HG03139 (cell line): ENCODE results near the gene SIM2.

Experiments
- ATAC-seq: cut with Tn5 transposase; IDR thresholded peaks from one replicate; pipeline ENCODE4 v1.9.1; 2021; ENCODE audit not compliant: unreplicated experiment

The SIM2 gene

DNA sequence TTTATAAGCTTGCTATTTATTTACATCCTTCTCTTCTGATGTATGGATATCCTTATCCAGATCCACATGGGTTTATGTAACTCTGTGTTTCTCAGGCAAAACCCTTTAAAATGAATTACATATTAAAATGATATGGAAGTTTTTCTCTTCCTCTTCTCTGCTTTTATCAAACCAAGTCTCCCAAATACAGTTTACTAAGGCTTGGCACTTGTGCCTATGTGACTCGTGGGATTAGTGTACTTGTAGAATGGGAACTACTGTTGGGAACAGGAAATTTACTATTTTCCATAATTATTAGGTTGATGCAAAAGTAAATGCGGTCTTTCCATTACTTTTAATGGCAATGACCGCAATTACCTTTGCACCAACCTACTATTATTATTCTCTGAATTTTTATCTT, 14.8 kb downstream of the SIM2 start:
- ATAC-seq = no peak

DNA sequence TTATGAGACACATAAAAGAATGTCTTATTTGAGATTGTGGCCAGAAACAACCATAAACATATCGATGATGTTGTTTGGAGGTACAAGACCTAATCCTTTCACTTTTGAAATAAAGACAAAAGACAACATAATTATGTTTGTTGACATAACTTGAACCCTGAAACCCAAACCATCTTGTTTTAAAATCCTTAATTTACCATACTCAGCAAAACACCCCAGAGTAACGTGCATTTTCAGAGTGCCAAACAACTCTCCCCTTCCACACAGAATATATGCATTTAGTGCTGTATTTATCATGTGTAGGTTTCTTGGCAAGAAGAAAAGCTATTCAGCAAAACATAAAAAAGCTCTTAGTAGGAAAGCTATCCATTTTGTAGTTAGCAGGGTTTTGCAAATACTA, 17.5 kb downstream of the SIM2 start:
- ATAC-seq = no peak

DNA sequence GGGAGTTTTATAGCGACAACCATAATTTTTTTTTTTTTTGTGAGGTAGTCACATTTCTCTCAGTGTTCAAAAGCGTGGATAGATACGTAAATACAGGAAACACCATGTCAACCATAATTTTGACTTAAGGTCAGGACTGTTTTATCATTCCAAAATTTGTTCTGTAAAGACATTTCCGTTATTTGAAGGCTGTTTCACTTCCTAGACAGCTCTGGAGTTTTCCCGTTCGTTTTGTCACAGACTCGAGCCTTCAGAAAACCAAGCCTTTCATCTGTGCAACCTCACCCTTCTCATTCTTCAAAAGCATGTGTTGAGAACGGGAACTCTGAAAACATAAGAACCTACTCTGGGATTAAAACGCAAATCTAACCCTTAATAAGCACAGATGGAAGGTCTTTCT, 17.9 kb downstream of the SIM2 start:
- no peak for ATAC-seq

DNA sequence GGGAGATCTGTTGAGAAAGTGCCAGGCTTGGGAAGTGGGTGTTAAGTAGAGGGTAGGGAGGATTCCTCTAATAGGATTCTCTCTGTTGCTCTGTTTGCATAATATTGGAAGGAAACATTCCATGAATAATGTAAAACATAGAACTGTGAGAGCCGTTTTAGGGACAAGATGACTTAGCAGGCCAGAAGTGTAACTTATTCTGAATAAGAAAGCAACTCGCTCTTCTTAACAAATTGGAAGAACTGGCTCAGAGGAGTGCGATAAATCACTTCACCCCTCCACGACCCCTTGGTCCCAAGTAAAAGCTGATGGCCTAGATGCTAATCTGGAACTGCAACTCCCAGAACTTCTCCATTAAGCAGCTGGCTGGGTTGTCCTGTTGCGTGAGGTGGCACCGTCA, 19.1 kb downstream of the SIM2 start:
- no peak for ATAC-seq

DNA sequence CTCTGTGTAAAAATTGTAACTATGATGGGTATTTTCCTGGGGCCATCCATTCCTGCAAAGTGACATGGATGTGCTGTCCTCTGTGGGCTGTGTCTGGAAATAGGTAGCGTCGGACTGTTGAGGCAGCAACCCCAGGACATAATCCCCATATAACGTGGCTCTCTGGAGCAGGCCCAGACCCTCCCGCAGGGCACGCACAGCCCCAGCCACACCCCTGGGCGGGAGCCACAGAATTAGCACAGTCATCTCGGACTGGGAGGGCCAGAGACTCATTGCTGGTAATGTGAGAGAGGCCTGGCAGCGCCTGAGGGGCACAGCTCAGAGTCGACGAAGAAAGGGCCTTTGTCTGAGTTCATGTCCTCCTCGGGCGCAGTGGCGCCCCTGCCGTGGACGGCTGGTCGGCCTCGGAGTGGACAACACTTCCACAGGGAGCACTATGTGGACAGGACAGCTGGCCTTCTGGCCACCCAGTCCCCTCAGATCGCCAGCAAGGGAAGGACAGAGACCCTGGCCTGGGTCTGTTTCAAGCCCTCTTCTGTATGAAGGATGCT, 20.1 kb downstream of the SIM2 start:
- ATAC-seq = no peak

DNA sequence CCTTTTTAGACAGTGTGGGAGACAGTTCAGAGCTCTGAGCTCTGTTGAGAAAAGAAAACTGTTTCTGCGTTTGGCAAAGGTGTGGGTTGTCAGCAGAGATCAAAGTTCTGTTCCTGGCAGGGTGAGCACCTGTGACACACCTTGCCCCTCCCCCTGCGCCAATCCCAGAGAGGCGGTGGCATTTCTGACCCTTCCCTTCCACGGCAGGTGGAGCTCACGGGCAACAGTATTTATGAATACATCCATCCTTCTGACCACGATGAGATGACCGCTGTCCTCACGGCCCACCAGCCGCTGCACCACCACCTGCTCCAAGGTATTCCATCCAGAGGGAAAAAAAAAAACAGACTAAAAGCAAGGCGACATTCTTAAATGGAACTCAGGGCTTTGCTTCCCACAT, 20.7 kb downstream of the SIM2 start:
- ATAC-seq = no peak

DNA sequence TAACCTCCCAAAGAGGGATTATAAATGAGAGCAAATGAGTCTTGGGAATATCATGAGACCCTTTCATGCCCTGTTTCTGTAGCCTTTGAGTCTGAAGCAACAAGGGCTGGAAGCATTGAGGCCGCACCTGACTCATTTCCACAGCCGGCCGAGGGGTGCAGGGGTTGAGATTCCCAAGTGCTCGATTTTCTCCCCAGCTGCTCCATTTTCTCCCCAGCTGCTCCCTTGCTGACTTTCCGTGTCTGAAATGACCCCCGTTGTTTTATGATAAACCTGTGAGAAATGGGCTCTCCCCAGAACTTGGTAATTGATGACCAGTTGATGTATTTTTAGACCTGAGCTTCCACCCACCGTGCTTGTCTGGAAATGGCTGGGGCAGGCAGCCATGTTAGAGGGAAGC, 22.9 kb downstream of the SIM2 start:
- ATAC-seq = no peak

DNA sequence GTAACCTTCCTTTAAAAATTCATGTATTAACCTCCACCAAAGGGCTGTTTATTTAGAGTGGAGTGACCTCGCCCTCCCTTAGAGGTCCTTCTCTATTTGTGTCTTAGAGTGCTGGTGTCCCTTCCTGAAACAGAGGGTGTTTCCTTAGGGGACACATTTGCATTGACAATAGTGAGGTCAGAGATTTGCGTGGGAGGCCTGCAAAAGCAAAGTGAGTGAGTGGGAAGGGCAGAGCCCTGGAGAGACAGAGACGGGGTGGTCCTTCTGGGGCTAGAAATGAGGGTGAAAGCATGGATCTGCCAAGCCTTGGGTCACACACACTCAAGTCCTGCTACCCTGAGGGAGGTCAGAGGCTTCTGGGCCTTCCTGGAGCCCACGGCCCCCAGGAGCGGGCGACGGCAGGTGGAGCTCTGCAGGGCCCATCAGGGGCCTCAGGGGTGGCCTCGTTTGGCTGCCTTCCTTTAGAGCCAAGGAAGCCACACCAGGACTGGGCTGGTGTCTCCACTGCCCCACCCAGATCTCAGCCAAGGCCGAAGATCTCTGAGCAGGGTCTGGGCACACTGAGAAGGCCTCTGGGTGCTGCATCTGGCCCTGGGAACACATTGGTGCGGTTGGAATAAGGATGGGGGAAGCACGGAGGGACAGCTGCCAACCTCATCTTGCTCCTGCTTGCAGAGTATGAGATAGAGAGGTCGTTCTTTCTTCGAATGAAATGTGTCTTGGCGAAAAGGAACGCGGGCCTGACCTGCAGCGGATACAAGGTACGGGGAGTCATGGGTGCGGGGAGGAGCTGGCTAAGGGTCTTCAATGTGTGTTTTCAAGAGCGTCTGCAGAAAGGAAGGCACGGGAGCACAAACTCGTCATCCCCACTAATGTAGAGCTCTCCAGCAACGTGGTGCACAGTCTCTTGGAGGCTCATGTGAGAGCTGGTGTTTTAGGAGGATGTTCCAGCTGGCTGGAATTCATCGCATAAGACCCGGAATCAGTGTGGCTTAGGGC, 23.8 kb downstream of the SIM2 start:
- no peak for ATAC-seq

DNA sequence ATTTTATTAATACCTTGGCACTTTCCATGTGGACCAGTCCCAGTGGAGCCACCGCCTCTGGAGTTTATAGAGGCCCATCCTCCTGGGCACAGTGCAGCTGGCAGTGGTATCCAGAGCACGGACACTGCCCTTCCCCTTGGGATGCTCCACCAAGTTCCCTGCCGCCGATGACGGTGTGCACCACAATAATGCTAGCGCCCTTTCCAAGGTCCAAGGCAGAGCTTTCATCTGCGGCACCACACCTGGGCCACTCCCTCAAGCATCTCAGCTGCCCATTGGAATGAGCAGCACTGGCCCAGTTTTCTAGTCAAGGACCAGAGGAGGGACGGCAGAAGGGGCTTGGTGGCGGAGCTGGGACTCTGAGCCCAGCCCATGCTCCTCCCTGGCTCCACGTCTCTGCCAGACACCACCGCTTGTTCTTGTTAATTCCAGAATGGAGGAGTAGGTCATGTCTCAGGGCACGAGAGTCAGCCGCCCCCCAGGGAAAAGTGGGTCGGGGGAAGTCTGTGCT, 24.5 kb downstream of the SIM2 start:
- no peak for ATAC-seq

DNA sequence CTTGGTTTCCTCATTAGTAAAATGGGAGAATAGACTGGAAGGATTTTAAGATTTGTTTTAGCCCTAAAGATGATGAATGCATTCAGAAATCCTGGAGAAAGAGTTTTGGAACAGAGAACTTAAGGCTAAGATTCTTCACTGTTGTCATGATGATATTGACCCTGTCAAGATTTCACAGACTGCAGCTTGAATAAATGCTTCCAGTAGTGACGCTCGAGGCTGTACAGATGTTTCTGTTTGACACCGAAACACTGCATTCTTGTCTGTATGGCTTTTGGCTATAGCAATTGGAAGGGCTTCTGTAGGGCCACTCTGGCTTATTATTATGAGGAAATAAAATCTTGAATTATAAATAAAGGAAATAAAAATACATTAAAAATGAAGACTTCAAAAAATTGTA, 25.7 kb downstream of the SIM2 start:
- ATAC-seq = no peak

DNA sequence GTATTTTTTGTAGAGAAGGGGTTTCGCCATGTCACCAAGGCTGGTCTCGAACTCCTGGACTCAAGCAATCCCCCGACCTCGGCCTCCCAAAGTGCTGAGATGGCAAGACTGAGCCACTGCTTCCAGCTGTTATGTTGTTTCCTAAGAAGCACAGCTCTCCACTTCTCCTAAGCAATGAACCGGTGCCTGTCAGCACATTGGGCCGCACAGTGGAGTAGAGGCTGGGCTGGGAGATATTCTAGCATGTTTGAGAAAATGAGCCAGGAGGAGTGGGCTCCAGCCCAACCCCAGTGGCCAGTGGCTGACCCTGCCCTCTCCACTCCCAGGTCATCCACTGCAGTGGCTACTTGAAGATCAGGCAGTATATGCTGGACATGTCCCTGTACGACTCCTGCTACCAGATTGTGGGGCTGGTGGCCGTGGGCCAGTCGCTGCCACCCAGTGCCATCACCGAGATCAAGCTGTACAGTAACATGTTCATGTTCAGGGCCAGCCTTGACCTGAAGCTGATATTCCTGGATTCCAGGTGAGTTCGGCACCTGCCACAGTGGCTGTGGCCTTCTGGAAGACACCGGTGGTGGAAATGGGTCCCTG, 27.0 kb downstream of the SIM2 start:
- ATAC-seq = no peak

DNA sequence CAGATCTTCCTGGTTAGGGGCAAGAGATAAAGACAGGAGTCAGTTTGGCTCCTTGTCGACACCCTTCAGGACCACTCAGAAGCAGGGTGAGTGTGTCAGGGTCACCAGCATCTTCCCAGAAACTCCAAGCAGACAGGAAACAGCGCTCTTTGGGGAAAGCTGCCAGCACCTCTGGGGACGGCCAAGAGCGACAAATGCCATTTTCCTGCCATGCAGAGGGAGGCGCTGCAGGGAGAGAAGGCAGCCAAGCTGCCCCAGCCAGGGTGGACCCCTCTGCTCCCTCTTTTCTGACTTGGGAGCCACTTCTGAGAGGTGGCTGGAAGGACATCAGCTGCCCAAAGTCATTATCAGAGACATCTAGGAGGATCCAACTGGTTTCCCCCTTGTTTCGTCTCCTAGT, 29.0 kb downstream of the SIM2 start:
- ATAC-seq = no peak

DNA sequence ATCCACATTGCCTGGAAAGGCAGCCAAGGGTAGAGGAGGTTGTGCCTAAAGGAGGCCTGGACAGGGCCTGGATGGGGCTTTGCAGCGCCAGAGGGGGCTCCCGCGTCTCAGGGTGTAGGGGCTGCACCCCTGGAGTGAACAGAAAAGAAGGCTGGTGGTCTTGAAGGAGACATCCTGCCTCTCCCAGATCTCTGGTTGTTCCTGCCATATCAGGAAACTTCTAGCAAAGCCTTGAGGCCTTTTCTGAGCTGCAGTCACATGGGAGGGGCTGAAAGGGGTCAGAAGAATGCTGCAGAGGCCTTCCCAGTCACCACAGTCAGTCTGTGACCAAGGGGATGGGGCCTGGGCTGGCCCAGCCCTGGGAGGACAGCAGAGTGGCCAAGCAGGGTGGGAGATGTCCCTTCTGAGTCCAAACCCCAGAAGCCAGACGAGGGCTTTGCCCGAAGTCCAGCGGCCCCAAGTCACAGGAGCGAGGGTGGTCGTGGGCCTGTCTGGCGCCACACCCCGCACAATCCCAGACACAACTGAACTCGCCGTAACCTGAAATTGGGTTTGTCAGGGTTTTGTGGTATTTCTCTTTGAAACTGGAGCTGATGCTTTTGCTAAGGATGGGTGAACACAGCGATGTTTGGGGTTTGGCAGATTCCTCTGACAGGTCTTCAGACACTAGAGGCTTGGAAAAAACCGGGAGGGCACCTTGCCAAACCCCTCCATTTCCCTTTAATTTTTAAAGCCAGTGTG, 29.6 kb downstream of the SIM2 start:
- ATAC-seq = no peak

DNA sequence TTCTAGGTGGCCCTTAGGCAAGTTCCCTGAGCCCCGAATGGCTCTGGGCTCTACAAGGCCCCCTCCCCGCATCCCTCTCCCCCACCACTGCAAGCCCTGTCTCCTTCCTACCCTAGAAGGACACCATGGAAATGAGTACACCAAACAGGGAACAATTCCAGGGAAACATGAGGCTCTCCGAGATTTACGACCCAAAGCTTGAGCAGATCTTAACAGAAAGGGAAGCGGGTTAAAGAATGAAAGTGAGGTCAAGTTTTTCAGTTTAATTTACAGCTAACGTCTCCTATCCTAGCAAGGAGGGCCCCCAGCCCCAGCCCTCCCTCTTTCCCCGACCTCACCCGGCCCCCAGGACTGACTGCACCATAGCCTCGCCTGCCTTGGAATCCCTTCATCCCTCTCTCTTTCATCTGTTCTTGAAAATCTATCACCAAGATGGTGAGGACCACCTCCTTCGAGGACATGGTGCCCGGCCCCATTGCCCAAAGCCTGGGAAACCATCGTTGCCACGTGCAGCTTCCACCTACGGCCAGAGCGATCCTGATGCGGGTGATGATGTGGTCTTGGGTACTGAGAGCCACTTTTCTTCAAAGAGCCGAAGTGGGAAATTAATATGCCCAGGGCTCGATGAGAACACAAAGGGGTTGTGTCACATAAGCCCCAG, 30.5 kb downstream of the SIM2 start:
- no peak for ATAC-seq

DNA sequence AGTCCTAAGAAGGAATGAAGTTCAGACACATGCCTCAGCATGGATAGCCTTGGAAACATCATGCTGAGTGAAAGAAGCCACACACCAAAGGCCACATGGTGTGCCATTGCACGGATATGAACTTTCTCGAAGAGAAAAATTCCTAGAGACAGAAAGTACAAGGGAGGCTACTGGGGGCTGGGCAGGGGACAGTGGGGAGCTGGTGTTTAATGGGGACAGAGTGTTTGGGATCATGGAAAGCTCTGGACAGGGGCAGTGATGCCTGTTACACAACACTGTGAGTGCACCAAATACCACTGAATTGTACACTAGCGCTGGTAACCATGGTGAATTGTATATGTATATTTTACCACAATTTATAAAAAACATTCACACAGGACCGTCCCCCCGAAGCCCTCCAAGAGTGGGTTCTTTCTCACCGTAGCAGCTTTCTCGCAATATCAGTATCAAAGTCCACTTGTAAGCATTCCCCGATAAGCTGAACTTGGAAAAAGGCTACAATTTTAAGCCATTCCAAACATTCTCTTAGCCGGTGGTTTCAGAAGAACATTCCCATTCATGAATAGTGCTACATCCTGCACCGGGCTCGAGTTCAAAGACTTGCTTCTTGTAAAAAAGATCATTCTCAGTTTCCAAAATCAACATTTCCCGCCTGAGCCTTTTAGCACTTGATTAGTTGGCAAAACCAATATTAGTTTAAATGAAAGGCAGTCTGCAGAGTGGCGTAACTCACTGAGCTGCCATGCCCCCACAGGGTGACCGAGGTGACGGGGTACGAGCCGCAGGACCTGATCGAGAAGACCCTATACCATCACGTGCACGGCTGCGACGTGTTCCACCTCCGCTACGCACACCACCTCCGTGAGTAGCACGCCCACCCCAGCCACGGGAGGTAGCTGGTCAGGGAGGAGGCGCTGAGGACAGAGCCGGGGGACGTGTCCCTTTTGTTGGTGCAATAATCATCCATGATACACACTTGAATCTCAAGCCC, 31.7 kb downstream of the SIM2 start:
- ATAC-seq = no peak

DNA sequence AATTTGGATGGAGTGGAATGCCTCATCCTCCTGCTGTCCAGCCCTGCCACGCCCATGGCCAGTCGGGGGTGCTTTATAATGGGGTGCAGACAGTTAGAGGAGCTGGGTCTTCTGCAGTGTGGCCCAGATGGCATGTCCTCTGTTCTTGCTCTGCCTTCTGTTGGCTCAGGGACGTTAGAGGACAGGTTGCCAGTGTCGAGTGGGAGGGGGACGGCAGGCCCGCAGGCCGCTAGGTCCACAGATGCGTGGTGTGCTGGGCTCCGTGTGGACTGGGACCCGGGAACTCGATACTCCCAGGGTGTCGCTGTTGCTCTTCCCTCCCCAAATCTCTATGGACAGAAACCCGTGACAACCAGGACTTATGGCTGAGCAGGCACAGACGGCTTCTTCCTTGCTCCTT, 33.3 kb downstream of the SIM2 start:
- no peak for ATAC-seq

DNA sequence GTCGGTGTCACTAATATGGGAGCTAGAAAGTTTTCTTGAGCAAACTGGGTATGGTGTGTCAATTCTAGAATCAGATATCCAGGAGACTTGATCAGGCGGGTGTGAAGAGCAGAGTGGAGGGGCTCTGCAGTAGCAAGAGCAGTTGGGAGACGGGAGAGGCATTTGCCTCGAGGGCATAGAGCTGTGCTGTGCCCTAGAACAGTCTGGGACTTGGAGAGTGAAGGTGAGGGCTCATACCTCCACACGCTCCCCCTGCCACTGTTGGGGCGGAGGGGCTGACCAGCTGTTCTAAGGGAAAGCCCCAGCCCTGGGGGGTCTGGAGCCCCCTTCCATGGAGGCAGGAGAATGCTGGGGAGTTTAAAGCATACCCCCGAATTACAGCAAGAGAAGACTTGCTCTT, 33.8 kb downstream of the SIM2 start:
- no peak for ATAC-seq

DNA sequence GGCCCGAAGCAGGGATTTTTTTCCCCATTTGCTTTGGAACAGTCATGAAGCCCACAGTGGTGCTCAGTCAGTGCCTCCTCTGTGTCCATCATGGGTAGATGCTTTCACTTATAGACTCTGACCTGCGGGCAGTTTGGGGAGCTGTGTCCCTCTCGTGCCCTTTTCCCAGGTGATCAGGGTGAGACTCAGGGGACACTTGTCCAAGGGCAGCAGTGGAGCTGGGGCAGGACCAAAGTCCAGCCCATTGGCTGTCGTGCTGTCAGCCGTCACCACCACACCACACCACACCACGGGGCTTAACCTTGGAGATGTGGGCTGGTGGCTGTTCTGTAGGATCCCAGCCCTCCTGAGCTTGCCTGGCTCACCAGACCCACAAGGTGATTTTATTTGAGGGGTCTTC, 34.9 kb downstream of the SIM2 start:
- ATAC-seq = no peak

DNA sequence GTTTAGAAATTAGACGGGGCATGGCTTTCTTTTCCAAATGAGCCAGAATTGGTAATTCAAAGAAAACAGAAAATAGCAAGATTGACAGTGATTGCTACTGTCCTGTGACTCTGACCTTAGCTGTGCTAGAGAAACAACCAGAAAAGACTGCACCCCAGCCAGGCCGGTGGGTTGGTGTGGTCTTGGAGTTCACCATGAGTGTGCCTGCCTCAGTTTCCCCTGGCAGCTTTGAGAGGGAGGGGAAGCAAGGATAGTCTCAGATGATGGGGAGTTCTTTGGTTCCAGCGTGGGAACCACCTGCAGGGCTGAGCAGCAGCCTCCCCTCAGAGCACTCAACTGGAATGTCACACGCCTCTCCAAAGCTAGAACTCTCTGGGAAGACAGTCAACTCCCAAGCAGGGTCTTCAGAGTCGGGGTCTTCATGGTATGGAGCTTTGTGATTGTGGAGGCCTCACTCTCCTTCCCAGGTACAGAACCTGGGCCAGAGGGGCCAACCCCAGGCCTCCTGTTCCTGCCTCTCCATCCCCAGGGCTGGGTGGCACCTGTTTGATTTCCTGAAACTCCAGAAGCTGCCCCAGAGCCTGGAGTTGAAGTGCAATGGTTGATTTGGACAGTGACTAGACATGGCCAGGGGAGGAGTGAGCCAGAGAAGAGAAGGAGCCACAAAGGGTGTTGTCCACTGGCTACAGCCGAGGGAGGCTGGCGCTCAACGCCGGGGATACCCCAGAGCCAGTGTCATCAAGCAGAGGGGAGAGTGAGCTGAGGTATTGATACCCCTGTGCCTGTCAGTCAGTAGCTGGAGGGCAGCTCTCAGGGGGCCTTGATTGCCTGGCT, 35.7 kb downstream of the SIM2 start:
- ATAC-seq = no peak
